GM21515 (cell line): ENCODE measurements around the gene DHRS3.
"Not testable (repeated sequence)": the region's sequence is repeated elsewhere in the genome, so short reads cannot be mapped to it uniquely, and the experiment has no call there.

Source experiments
- ATAC-seq: cut with Tn5 transposase; IDR thresholded peaks from one replicate; pipeline ENCODE4 v1.9.1; 2021; ENCODE audit not compliant: unreplicated experiment

Gene DHRS3

GRCh38 chr1:12540580-12541273, 77.3 kb downstream of the DHRS3 start:
- ATAC-seq, result no peak

- ATAC-seq, result no peak
These were observed 78.1 kb downstream of the DHRS3 start for GRCh38 chr1:12539705-12540579.

- no peak for ATAC-seq
These were observed 78.7 kb downstream of the DHRS3 start for GRCh38 chr1:12539320-12539704.

DNA sequence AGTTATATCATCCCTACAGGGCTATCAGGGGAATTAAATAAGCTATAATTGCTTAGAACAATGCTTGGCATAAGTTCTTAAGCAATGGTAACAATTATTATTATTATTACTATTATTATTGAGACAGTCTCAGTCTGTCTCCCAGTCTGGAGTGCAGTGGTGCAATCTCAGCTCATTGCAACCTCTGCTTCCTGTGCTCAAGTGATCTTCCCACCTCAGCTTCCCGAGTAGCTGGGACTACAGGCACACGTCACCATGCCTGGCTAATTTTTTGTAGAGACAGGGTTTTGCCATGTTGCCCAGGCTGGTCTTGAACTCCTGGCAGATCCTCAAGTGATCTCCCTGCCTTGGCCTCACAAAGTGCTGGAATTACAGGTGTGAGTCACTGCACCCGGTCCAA, 79.5 kb downstream of the DHRS3 start:
- not testable (repeated sequence) for ATAC-seq

DNA sequence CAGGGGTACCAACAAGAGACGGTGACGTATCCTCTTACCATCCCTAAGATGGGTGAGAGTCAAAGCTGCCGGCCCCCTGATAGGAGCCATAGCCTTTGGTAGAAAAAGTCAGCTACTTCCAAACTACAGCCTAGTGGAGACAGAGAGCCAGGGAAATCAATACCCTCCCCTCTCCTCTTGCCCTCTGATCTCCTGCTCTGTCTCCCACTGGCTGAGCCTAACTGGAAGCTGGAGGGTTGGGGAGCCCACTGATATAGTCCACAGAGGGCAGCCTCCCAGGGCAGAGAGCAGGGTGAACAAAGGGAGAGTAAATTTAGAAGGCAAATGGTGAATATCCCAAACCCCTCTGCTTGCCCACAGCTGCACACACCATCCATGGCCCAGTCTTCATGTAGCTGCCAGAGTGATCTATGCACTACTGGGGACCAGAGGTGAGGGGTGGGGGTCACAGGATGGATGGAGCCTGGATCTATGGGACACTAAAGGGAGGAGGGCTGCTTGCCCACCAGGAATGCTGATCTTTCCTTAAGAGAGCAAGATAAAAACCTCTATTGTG, 80.0 kb downstream of the DHRS3 start:
- ATAC-seq, result no peak

- ATAC-seq, result no peak
These were observed 80.7 kb downstream of the DHRS3 start for GRCh38 chr1:12537294-12537693.

GRCh38 chr1:12536023-12536639, 81.9 kb downstream of the DHRS3 start:
- ATAC-seq, result no peak

DNA sequence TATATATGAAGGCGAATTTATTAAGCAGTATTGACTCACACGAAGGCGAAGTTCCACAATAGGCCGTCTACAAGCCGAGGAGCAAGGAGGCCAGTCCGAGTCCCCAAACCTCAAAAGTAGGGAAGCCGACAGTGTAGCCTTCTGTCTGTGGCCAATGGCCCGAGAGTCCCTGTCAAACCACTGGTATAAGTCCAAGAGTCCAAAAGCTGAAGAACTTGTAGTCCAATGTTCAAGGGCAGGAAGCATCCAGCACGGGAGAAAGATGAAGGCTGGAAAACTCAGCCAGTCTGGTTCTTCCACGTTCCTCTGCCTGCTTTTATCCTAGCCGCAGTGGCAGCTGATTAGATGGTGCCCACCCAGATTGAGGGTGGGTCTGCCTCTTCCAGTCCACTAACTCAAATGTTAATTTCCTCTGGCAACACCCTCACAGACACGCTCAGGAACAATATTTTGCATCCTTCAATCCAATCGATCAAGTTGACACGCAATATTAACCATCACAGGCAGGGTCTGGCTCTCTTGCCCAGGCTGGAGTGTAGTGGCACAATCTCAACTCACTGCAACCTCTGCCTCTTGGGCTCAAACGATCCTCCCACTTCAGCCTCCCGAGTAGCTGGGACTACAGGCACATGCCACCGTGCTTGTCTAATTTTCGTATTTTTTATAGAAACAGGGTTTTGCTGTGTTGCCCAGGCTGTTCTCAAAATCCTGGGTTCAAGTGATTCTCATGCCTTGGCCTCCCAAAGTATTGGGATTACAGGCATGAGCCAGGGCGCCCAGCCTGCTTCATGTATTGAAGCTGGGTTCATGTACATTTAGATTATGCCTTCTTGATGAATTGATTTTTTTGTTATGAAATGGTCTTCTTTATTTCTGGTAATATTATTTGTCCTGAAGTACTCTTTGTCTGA, 85.3 kb downstream of the DHRS3 start:
- no peak for ATAC-seq

- ATAC-seq, result no peak
These were observed 86.9 kb downstream of the DHRS3 start for GRCh38 chr1:12531179-12531499.

DNA sequence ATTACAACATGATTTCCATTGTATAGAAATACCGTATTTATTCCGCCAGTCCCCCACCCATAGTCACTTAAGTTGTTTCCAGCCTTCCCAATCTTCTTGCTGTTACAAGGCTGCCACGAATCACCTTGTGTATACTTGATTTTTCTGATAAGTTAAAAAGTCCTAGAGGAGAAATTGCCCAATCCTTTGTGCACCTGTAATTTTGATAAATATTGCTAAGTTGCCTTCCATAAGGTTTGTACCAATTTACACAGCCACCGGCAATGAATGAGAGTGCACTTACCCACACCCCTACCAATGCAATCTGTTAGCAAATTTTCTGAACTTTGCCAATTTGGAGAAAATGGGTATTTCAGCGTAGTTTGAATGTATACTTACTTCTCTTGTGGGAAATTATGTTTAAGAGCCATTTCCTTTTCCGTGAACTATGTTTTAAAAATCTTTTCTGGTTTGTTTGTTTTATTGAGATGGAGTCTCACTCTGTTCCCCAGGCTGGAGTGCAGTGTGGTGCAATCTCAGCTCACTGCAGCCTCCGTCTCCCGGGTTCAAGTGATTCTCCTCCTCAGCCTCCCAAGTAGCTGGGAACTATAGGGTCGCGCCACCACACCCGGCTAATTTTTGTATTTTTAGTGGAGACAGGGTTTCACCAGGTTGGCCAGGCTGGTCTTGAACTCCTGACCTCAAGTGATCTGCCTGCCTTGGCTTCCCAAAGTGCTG, 87.4 kb downstream of the DHRS3 start:
- no peak for ATAC-seq

- no peak for ATAC-seq
These were observed 88.3 kb downstream of the DHRS3 start for GRCh38 chr1:12529640-12530174.

- ATAC-seq, result no peak
These were observed 89.8 kb downstream of the DHRS3 start for GRCh38 chr1:12528021-12528852.

DNA sequence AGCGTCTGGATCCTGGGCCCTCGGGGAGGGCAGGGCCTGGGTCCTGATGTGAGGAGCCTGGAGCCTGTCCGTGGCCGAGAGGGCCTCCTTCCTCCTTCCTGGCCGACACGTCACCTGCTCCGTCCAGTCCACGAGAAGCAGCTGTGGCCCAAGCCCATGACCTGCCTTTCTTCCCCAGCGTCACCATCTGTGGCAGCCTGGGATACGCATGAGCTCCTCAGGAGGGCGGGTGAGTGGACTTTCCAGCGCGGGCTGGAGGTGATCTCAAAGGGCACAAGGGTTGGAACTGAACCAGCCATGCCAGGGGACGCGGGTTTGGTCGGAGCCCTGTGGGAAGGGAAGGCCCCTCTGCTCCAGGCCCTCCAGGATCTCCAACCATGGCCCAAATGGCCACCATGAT, 90.4 kb downstream of the DHRS3 start:
- ATAC-seq, result no peak

- ATAC-seq, result no peak
These were observed 92.5 kb downstream of the DHRS3 start for GRCh38 chr1:12525311-12526181.

DNA sequence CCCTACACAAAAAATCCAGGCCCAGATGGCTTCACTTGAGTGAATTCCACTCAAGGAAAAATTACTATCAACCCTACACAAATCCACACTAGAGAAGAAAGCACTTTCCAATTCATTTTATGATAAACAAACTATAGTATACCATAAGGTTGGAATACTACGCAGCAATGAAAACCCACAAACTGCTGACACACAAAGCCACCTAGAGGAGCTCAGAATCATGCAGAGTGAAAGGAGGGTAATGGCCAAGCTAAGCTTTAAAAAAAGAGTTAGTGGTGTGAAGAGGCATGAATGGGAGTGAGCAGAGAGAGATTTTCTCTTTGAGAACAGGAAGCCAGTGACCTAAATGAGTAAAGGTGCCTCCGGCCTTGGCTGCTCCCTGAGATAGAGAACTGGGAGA, 93.7 kb downstream of the DHRS3 start:
- no peak for ATAC-seq

DNA sequence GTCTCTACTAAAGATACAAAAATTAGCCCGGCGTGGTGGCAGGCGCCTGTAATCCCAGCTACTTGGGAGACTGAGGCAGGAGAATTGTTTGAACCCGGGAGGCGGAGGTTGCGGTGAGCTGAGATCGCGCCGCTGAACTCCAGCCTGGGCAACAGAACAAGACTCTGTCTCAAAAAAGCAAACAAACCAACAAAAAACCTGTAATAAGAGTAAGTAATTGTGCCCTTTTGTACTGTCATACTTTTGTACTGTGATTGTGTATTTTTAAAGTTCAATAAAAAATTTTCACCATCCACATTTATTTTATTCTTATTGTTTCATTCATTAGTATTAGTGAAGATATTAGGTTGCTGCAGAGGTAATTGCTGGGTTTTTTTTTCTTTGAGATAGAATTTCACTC, 95.2 kb downstream of the DHRS3 start:
- not testable (repeated sequence) for ATAC-seq

- ATAC-seq, result no peak
These were observed 96.9 kb downstream of the DHRS3 start for GRCh38 chr1:12521096-12521495.
